Embryonic facial prominence (tissue), 1 donor: ENCODE data around the gene CELF2.

Source experiments
- DNase-seq: peaks from one replicate; pipeline ENCODE4 v3.0.0-alpha.2; 2016; ENCODE audit errors: extremely low spot score

The CELF2 gene

GRCh38 chr10:11154849-11155498, 137.3 kb downstream of the CELF2 start:
- DNase-seq = no peak

GRCh38 chr10:11156480-11156879, 138.8 kb downstream of the CELF2 start:
- DNase-seq = no peak

- DNase-seq = no peak
Observed at GRCh38 chr10:11157292-11158076, 139.8 kb downstream of the CELF2 start.

GRCh38 chr10:11158080-11158479, 140.4 kb downstream of the CELF2 start:
- DNase-seq = no peak

GRCh38 chr10:11159543-11160215, 142.0 kb downstream of the CELF2 start:
- no peak for DNase-seq

GRCh38 chr10:11161096-11161495, 143.4 kb downstream of the CELF2 start:
- no peak for DNase-seq

GRCh38 chr10:11161910-11162309, 144.2 kb downstream of the CELF2 start:
- no peak for DNase-seq

GRCh38 chr10:11162828-11163599, 145.3 kb downstream of the CELF2 start:
- DNase-seq = no peak

- no peak for DNase-seq
Observed at GRCh38 chr10:11163780-11164550, 146.3 kb downstream of the CELF2 start.

- no peak for DNase-seq
Observed at GRCh38 chr10:11164551-11164802, 146.8 kb downstream of the CELF2 start.

GRCh38 chr10:11164803-11165590, 147.3 kb downstream of the CELF2 start:
- peak; percentile 44 for DNase-seq

- DNase-seq = no peak
Observed at GRCh38 chr10:11165591-11166543, 148.2 kb downstream of the CELF2 start.

- no peak for DNase-seq
Observed at GRCh38 chr10:11166550-11166949, 148.9 kb downstream of the CELF2 start.

- no peak for DNase-seq
Observed at GRCh38 chr10:11167233-11167966, 149.7 kb downstream of the CELF2 start.

- DNase-seq = no peak
Observed at GRCh38 chr10:11168423-11169090, 150.9 kb downstream of the CELF2 start.

GRCh38 chr10:11169976-11170375, 152.3 kb downstream of the CELF2 start:
- no peak for DNase-seq

- no peak for DNase-seq
Observed at GRCh38 chr10:11170574-11170973, 152.9 kb downstream of the CELF2 start.
